NT2/D1 (cell line): ENCODE data around the gene SETDB1.

Source experiments
- SUZ12 ChIP-seq: IDR thresholded peaks from 2 replicates; pipeline ENCODE4 v1.6.1; 2011; ENCODE audit not compliant: insufficient read length, insufficient read depth; ENCODE audit errors: extremely low read depth
- YY1 ChIP-seq: IDR thresholded peaks from 2 replicates; pipeline ENCODE4 v1.6.1; 2011; ENCODE audit not compliant: insufficient read length, insufficient read depth
- ZNF274 ChIP-seq: IDR thresholded peaks from 2 replicates; pipeline ENCODE4 v1.6.1; 2011; ENCODE audit warnings: mild to moderate bottlenecking, low read depth, low read length

GRCh38 chr1:150893336-150893913, 32.7 kb upstream of the SETDB1 start:
- TF ChIP-seq ZNF274 (no peak), YY1 (no peak), SUZ12 (no peak)
